ENCODE results near the gene ZNF408. TPM values are rescaled to one million over a fixed set of nuclear protein-coding genes. Genes with fewer than 3 reads are reported as not detected.

Gene ZNF408
- total RNA-seq, 1 donor from 2014 or later, result 9.3 TPM

GRCh38 chr11:46680164-46680760, 20.6 kb upstream of the ZNF408 start:
- DNase-seq, result peak; percentile 32
- Histone ChIP-seq H3K27me3 (no peaks in the 10 kb centered on the region), H3K36me3 (peaks cover 66% of the 10 kb centered on the region), H3K4me3 (no peak overlapping the region), H3K9me3 (no peaks in the 10 kb centered on the region), H3K4me1 (peaks cover 13% of the 10 kb centered on the region), H3K27ac (no peak overlapping the region)
- intact Hi-C loops (cut with DNase I), result no loop called here
- no peak for ATAC-seq
- TF ChIP-seq CTCF (IDR thresholded peaks at IDR 0.05), result no peak

GRCh38 chr11:46680815-46681214, 20.0 kb upstream of the ZNF408 start:
- DNase-seq, result peak; percentile 55

GRCh38 chr11:46681814-46682213, 19.0 kb upstream of the ZNF408 start:
- peaks cover 4% of the 10 kb centered on the region for H3K4me1 ChIP-seq
- no peak overlapping the region for H3K4me3 ChIP-seq
- no peak for TF ChIP-seq CTCF (IDR thresholded peaks at IDR 0.05)
- H3K27ac ChIP-seq, result no peak overlapping the region
- H3K36me3 ChIP-seq, result peaks cover 75% of the 10 kb centered on the region
- no peaks in the 10 kb centered on the region for H3K27me3 ChIP-seq
- intact Hi-C loops (cut with DNase I), result no loop called here
- no peaks in the 10 kb centered on the region for H3K9me3 ChIP-seq
- DNase-seq, result no peak
- ATAC-seq, result no peak

More at GRCh38 chr11:46680815-46681214, 20.0 kb upstream of the ZNF408 start:
- Histone ChIP-seq H3K27me3 (no peaks in the 10 kb centered on the region), H3K4me1 (peaks cover 8% of the 10 kb centered on the region), H3K27ac (no peak overlapping the region), H3K36me3 (peaks cover 72% of the 10 kb centered on the region), H3K4me3 (no peak overlapping the region), H3K9me3 (no peaks in the 10 kb centered on the region)
- no peak for TF ChIP-seq CTCF (IDR thresholded peaks at IDR 0.05)
- no peak for ATAC-seq
- intact Hi-C loops (cut with DNase I), result no loop called here

- H3K36me3 ChIP-seq, result peaks cover 75% of the 10 kb centered on the region
- peaks cover 6% of the 10 kb centered on the region for H3K4me1 ChIP-seq
- H3K27me3 ChIP-seq, result no peaks in the 10 kb centered on the region
- ATAC-seq (no peak), DNase-seq (no peak)
- intact Hi-C loops (cut with DNase I), result no loop called here
- no peak overlapping the region for H3K27ac ChIP-seq
- TF ChIP-seq CTCF (IDR thresholded peaks at IDR 0.05), result no peak
- no peak overlapping the region for H3K4me3 ChIP-seq
- no peaks in the 10 kb centered on the region for H3K9me3 ChIP-seq
These were observed 17.8 kb upstream of the ZNF408 start for GRCh38 chr11:46682773-46683752.

- ATAC-seq (no peak), DNase-seq (no peak)
- Histone ChIP-seq H3K27me3 (no peaks in the 10 kb centered on the region), H3K9me3 (no peaks in the 10 kb centered on the region), H3K36me3 (peaks cover 73% of the 10 kb centered on the region), H3K27ac (no peak overlapping the region), H3K4me1 (peaks cover 10% of the 10 kb centered on the region), H3K4me3 (no peak overlapping the region)
- intact Hi-C loops (cut with DNase I), result no loop called here
- TF ChIP-seq CTCF (IDR thresholded peaks at IDR 0.05), result no peak
These were observed 16.5 kb upstream of the ZNF408 start for GRCh38 chr11:46684367-46684766.

Measured in upper lobe of right lung (tissue), 1 donor.